Measurements from ENCODE around the gene SSH2. TPM values are rescaled to one million over a fixed set of nuclear protein-coding genes. Genes with fewer than 3 reads are reported as not detected.

SSH2 gene
- total RNA-seq, 4 donors from 2014 or later = 14.7 to 33.6 (median 22.2) TPM

GRCh38 chr17:29607557-29608195 lies 322.4 kb downstream of the SSH2 start:
- no peak for DNase-seq (ENCODE audit: low spot score in 2 of 2)
- Histone ChIP-seq H3K4me1 (no peaks in the 10 kb centered on the region), H3K36me3 (no peaks in the 10 kb centered on the region), H3K4me3 (no peak overlapping the region), H3K27ac (no peak overlapping the region), H3K27me3 (no peaks in the 10 kb centered on the region), H3K9me3 (no peaks in the 10 kb centered on the region)
- TF ChIP-seq POLR2AphosphoS5 (IDR thresholded peaks at IDR 0.05) = no peak
- 90% methylated on average over 28 of the region's 29 CpGs for WGBS

GRCh38 chr17:29603109-29603674 lies 326.8 kb downstream of the SSH2 start:
- Histone ChIP-seq H3K27ac (no peak overlapping the region), H3K9me3 (no peaks in the 10 kb centered on the region), H3K27me3 (no peaks in the 10 kb centered on the region), H3K4me3 (no peak overlapping the region), H3K36me3 (no peaks in the 10 kb centered on the region), H3K4me1 (no peaks in the 10 kb centered on the region)
- TF ChIP-seq POLR2A (IDR thresholded peaks at IDR 0.05) (no peak), CTCF (IDR thresholded peaks at IDR 0.05) (no peak), POLR2AphosphoS5 (IDR thresholded peaks at IDR 0.05) (no peak), EP300 (IDR thresholded peaks at IDR 0.05) (no peak)
- DNase-seq (ENCODE audit: low spot score in 2 of 2) = no peak
- 86% methylated on average over 6 of the region's 6 CpGs for WGBS

- no peaks in the 10 kb centered on the region for H3K27me3 ChIP-seq
- no peak overlapping the region for H3K4me3 ChIP-seq
- no peak for DNase-seq (ENCODE audit: low spot score in 2 of 2)
- no peak for TF ChIP-seq EP300 (IDR thresholded peaks at IDR 0.05)
- no peak for TF ChIP-seq POLR2AphosphoS5 (IDR thresholded peaks at IDR 0.05)
- no peak for TF ChIP-seq CTCF (IDR thresholded peaks at IDR 0.05)
- 64% methylated on average over 5 of the region's 13 CpGs for WGBS
- no peaks in the 10 kb centered on the region for H3K9me3 ChIP-seq
- H3K27ac ChIP-seq = no peak overlapping the region
- H3K36me3 ChIP-seq = no peaks in the 10 kb centered on the region
- peaks cover 41% of the 10 kb centered on the region for H3K4me1 ChIP-seq
These were observed 332.5 kb downstream of the SSH2 start for GRCh38 chr17:29597361-29598172.

GRCh38 chr17:29596811-29597210 lies 333.2 kb downstream of the SSH2 start:
- Histone ChIP-seq H3K9me3 (no peaks in the 10 kb centered on the region), H3K4me3 (no peak overlapping the region), H3K4me1 (peaks cover 48% of the 10 kb centered on the region), H3K27ac (no peak overlapping the region), H3K27me3 (no peaks in the 10 kb centered on the region), H3K36me3 (no peaks in the 10 kb centered on the region)
- no peak for DNase-seq (ENCODE audit: low spot score in 2 of 2)
- WGBS = 50% methylated on average over 9 of the region's 9 CpGs
- TF ChIP-seq POLR2A (IDR thresholded peaks at IDR 0.05) (no peak), POLR2AphosphoS5 (IDR thresholded peaks at IDR 0.05) (no peak), EP300 (IDR thresholded peaks at IDR 0.05) (no peak), CTCF (IDR thresholded peaks at IDR 0.05) (no peak)

GRCh38 chr17:29595943-29596774 lies 333.9 kb downstream of the SSH2 start:
- H3K4me3 ChIP-seq = no peak overlapping the region
- TF ChIP-seq POLR2A (IDR thresholded peaks at IDR 0.05) = no peak
- TF ChIP-seq EP300 (IDR thresholded peaks at IDR 0.05) = no peak
- no peaks in the 10 kb centered on the region for H3K9me3 ChIP-seq
- H3K4me1 ChIP-seq = peaks cover 55% of the 10 kb centered on the region
- H3K36me3 ChIP-seq = no peaks in the 10 kb centered on the region
- WGBS = 88% methylated on average over 11 of the region's 12 CpGs
- no peaks in the 10 kb centered on the region for H3K27me3 ChIP-seq
- DNase-seq (ENCODE audit: low spot score in 2 of 2) = no peak
- H3K27ac ChIP-seq = no peak overlapping the region
